ENCODE measurements around the gene MCFD2.

DNA sequence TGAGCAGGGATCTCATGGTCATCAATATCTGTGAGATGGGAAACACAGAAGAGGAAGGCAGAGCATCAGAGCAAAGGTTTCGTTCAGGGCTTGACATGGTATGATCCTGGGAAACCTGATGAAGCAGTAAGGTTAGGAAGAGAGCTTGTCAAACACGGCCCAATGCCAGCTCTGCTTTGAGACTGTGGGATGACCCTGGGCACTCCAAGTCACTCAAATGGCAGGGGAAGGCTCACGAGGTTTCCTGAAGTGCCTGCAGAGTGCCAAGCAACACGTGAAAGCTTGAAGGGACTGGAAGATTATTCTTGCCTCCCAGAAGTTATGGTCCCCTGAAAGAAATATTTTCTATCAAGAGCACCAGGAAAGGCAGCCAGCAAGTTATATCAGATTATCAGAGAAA, 6.5 kb downstream of the MCFD2 start:
- TF ChIP-seq, protein P1, sequence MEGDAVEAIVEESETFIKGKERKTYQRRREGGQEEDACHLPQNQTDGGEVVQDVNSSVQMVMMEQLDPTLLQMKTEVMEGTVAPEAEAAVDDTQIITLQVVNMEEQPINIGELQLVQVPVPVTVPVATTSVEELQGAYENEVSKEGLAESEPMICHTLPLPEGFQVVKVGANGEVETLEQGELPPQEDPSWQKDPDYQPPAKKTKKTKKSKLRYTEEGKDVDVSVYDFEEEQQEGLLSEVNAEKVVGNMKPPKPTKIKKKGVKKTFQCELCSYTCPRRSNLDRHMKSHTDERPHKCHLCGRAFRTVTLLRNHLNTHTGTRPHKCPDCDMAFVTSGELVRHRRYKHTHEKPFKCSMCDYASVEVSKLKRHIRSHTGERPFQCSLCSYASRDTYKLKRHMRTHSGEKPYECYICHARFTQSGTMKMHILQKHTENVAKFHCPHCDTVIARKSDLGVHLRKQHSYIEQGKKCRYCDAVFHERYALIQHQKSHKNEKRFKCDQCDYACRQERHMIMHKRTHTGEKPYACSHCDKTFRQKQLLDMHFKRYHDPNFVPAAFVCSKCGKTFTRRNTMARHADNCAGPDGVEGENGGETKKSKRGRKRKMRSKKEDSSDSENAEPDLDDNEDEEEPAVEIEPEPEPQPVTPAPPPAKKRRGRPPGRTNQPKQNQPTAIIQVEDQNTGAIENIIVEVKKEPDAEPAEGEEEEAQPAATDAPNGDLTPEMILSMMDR (IDR thresholded peaks at IDR 0.05; ENCODE audit: insufficient read depth, low read depth, low read length), result no peak
- no peak for TF ChIP-seq EZH2 (IDR thresholded peaks at IDR 0.05; ENCODE audit: insufficient read depth, low read length)

Measured in astrocyte (in vitro differentiated cells and primary cell).